ENCODE results near the gene STEAP3. TPM values are rescaled to one million over a fixed set of nuclear protein-coding genes. Genes with fewer than 3 reads are reported as not detected.
A peak's percentile ranks its signal among the peaks of the same experiment; 100 is the strongest.

Gene STEAP3, protein sequence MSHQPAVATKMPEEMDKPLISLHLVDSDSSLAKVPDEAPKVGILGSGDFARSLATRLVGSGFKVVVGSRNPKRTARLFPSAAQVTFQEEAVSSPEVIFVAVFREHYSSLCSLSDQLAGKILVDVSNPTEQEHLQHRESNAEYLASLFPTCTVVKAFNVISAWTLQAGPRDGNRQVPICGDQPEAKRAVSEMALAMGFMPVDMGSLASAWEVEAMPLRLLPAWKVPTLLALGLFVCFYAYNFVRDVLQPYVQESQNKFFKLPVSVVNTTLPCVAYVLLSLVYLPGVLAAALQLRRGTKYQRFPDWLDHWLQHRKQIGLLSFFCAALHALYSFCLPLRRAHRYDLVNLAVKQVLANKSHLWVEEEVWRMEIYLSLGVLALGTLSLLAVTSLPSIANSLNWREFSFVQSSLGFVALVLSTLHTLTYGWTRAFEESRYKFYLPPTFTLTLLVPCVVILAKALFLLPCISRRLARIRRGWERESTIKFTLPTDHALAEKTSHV
- under 1 TPM in 1 of 2 donors, not detected in 1; 0.17 TPM for total RNA-seq

DNA sequence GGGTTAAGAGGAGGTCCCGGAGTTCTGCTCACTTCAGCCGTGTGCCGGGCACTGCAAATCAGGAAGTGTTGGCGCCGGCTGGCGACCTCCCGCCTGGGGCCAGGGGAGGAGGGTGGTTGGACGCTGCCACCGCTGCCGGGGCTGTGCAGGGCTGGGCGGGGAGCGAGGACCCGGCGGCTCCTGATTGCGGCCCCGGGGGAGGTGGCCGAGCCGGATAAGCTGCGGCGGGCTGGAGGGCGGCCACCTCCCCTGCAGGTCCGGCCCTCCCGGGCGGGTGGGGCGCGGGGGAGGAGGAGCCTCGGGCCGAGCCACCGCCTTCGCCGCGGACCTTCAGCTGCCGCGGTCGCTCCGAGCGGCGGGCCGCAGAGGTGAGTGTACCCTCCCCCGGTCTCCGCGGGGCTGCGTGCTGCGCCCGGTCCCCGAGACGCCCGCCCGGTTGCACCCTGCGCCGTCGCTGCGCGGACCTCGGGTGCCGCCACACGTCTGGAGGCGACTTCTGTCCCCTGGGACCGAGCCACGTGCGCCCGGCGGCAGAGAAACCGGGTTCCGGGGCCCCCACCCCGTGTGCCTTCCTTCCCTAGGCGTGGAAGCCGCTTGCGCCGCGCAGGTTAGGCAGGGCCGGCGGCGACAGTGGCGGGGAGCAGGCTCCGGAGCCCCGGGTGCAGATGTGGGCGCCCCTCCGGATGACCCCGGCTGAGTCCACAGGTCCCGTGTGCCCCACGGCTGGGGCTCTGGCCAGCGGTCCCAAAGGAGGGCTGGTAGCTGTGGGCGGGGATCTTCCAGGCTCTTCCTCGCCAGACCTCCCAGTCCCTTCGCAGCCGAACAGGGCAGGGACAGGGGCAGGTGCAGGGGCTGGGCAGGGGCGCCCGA is at the start of gene STEAP3:
Gene STEAP3 (plus strand): TSS at position 314 of the 870 bp plus-strand sequence. CDS start 7,179 bp downstream, outside the sequence.
- Mint-ChIP-seq H3K4me3 (peak within 1 kb of the TSS; percentile 49 to 50), H3K9me3 (no peaks in the 10 kb centered on the region), H3K36me3 (ENCODE audit: insufficient read depth in 2 of 2) (no peaks in the 10 kb centered on the region), H3K27ac (no peak within 1 kb of the TSS), H3K27me3 (ENCODE audit: low read depth) (peaks cover 43% of the 10 kb centered on the region), H3K4me1 (ENCODE audit: low read depth) (no peaks in the 10 kb centered on the region)
- ATAC-seq (replicated peaks in 1 of 2) (peak; percentile 69 to 70), DNase-seq (peak; percentile 12 to 18)

- Mint-ChIP-seq H3K9me3 (no peaks in the 10 kb centered on the region), H3K36me3 (ENCODE audit: insufficient read depth in 2 of 2) (no peaks in the 10 kb centered on the region), H3K4me3 (no peak overlapping the region), H3K4me1 (ENCODE audit: low read depth) (no peaks in the 10 kb centered on the region), H3K27ac (no peak overlapping the region), H3K27me3 (ENCODE audit: low read depth) (no peaks in the 10 kb centered on the region)
- DNase-seq (peak; percentile 49 to 69), ATAC-seq (replicated peaks in 1 of 2) (peak; percentile 57 to 63)
These were observed 49.2 kb upstream of the STEAP3 start for GRCh38 chr2:119174216-119174992.

DNA sequence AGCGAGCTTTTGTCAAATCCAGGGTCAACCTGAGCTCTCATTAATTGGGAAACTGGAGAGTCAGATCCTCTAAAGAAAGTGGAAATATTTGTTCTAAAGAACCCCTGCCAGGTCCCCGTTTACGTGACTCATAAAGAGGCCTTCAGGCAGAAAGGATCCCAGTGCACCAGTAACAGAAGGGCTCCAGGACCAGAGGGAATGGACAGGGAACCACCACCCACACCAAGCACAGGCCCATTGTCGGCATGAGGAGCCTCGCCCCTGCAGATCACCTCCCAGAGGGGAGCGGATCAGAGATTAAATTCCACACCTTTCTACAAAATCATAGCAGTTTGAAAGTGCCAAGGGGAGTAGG is 48.7 kb upstream of the STEAP3 start:
- Mint-ChIP-seq H3K4me1 (ENCODE audit: low read depth) (no peaks in the 10 kb centered on the region), H3K36me3 (ENCODE audit: insufficient read depth in 2 of 2) (no peaks in the 10 kb centered on the region), H3K4me3 (no peak overlapping the region), H3K27ac (no peak overlapping the region), H3K27me3 (ENCODE audit: low read depth) (no peaks in the 10 kb centered on the region), H3K9me3 (no peaks in the 10 kb centered on the region)
- no peak for DNase-seq
- ATAC-seq (replicated peaks in 1 of 2), result no peak

GRCh38 chr2:119175517-119175916 is 48.1 kb upstream of the STEAP3 start:
- H3K27ac Mint-ChIP-seq, result no peak overlapping the region
- no peaks in the 10 kb centered on the region for H3K27me3 Mint-ChIP-seq (ENCODE audit: low read depth)
- ATAC-seq (replicated peaks in 1 of 2), result no peak
- H3K9me3 Mint-ChIP-seq, result no peaks in the 10 kb centered on the region
- H3K36me3 Mint-ChIP-seq (ENCODE audit: insufficient read depth in 2 of 2), result no peaks in the 10 kb centered on the region
- no peak overlapping the region for H3K4me3 Mint-ChIP-seq
- no peaks in the 10 kb centered on the region for H3K4me1 Mint-ChIP-seq (ENCODE audit: low read depth)
- no peak for DNase-seq

DNA sequence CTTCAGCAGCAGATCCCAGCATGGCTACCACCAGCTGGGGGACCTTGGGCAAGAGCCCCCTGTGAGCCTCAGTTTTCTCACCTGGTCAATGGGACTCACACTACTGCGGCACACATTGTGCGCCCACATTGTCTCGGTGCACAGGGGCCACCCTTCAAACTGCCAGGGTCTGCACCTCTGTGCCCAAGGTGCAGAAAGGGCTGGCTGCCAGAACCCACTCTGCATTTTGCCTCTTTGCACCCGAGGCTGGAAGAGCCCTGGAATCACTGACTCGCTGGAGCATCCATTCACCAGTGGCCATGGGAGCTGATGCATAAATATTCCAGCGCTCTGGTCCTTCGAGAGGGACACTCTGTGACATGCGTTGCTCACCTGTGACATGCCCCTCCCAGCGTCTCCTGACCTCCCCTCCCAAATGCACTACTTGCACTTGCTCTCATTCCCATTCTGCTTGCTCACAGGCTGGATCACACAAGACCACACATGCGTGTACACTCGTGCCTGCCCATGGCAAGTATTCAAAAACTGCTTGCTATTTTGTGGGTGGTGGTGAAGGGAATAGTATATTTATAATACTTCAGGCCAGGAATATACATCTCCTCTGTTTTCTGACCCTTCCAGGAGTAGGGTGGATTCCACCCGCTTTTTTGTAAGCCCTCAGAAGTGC is 46.3 kb upstream of the STEAP3 start:
- Mint-ChIP-seq H3K9me3 (no peaks in the 10 kb centered on the region), H3K27ac (no peak overlapping the region), H3K27me3 (ENCODE audit: low read depth) (no peaks in the 10 kb centered on the region), H3K36me3 (ENCODE audit: insufficient read depth in 2 of 2) (no peaks in the 10 kb centered on the region), H3K4me3 (no peak overlapping the region), H3K4me1 (ENCODE audit: low read depth) (no peaks in the 10 kb centered on the region)
- DNase-seq, result no peak
- ATAC-seq (replicated peaks in 1 of 2), result no peak

DNA sequence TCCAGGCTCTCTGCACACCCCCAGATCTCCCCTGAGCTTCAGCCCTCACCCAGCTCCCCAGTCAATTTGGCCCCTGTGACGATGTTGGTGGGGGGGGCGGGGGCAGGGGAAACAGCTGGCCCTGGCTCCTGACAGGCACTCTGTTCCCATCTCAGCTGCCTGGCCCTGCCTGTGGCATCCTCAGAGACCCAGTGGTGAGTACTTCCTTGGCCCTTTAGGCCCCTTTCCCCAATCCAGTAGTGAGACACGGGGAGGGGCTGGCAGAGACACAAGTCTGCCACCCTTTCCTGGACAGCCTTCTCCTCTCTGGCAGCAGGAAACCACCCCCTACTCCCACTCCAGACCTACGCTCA is 45.8 kb upstream of the STEAP3 start:
- Mint-ChIP-seq H3K27ac (no peak overlapping the region), H3K27me3 (ENCODE audit: low read depth) (no peaks in the 10 kb centered on the region), H3K4me1 (ENCODE audit: low read depth) (no peaks in the 10 kb centered on the region), H3K36me3 (ENCODE audit: insufficient read depth in 2 of 2) (no peaks in the 10 kb centered on the region), H3K9me3 (no peaks in the 10 kb centered on the region), H3K4me3 (no peak overlapping the region)
- ATAC-seq (replicated peaks in 1 of 2) (no peak), DNase-seq (no peak)

DNA sequence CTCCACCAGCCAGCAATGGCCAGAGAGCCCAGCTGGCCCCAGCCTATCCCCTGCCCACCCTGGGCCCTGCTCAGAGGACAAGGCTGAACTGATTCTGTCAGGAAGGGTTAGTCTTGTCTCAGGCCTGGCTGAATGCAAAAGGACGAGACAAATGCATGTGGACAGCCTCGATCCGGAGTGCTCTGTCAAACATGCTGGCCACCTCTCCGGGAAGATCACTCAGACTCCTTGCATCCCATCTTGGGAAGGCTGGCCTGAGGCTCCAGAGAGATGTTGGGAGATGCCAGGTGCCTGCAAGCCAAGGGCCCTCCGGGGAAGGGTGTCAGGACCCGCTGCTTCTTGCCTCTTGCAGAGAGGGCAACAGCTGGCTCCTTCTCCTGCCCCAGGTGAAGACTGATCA is 44.9 kb upstream of the STEAP3 start:
- H3K27me3 Mint-ChIP-seq (ENCODE audit: low read depth), result no peaks in the 10 kb centered on the region
- H3K27ac Mint-ChIP-seq, result no peak overlapping the region
- H3K4me3 Mint-ChIP-seq, result no peak overlapping the region
- no peaks in the 10 kb centered on the region for H3K4me1 Mint-ChIP-seq (ENCODE audit: low read depth)
- no peak for ATAC-seq (replicated peaks in 1 of 2)
- H3K36me3 Mint-ChIP-seq (ENCODE audit: insufficient read depth in 2 of 2), result no peaks in the 10 kb centered on the region
- DNase-seq, result no peak
- no peaks in the 10 kb centered on the region for H3K9me3 Mint-ChIP-seq

GRCh38 chr2:119179202-119179601 is 44.4 kb upstream of the STEAP3 start:
- Mint-ChIP-seq H3K4me3 (no peak overlapping the region), H3K36me3 (ENCODE audit: insufficient read depth in 2 of 2) (no peaks in the 10 kb centered on the region), H3K27ac (no peak overlapping the region), H3K4me1 (ENCODE audit: low read depth) (no peaks in the 10 kb centered on the region), H3K9me3 (no peaks in the 10 kb centered on the region), H3K27me3 (ENCODE audit: low read depth) (no peaks in the 10 kb centered on the region)
- no peak for DNase-seq
- no peak for ATAC-seq (replicated peaks in 1 of 2)

- no peaks in the 10 kb centered on the region for H3K36me3 Mint-ChIP-seq (ENCODE audit: insufficient read depth in 2 of 2)
- H3K27me3 Mint-ChIP-seq (ENCODE audit: low read depth), result no peaks in the 10 kb centered on the region
- DNase-seq, result no peak
- no peak overlapping the region for H3K4me3 Mint-ChIP-seq
- H3K4me1 Mint-ChIP-seq (ENCODE audit: low read depth), result no peaks in the 10 kb centered on the region
- no peak overlapping the region for H3K27ac Mint-ChIP-seq
- no peaks in the 10 kb centered on the region for H3K9me3 Mint-ChIP-seq
- ATAC-seq (replicated peaks in 1 of 2), result no peak
These were observed 43.6 kb upstream of the STEAP3 start for GRCh38 chr2:119179991-119180390.

DNA sequence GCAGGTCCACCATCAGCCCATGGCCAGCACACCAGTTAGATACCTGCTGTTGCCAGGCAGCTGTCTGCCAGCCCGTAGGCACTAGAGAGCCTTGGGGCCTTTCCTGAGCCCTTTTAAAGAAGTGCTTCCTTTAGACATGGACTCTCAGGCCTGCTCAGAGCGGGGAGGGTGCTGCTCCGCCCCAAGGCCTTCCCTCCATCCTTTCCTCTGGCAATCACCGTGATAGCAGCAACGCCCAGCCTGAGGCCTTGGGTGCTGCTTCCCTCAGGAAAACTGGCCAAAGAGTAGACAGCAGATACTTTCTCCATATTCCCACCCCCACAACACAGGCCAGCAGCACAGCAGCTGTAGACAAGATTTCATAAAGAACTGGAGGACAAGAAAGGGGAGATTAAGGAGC is 42.7 kb upstream of the STEAP3 start:
- no peak for DNase-seq
- no peak for ATAC-seq (replicated peaks in 1 of 2)
- no peaks in the 10 kb centered on the region for H3K9me3 Mint-ChIP-seq
- H3K36me3 Mint-ChIP-seq (ENCODE audit: insufficient read depth in 2 of 2), result no peaks in the 10 kb centered on the region
- H3K4me1 Mint-ChIP-seq (ENCODE audit: low read depth), result no peaks in the 10 kb centered on the region
- H3K27me3 Mint-ChIP-seq (ENCODE audit: low read depth), result no peaks in the 10 kb centered on the region
- no peak overlapping the region for H3K4me3 Mint-ChIP-seq
- no peak overlapping the region for H3K27ac Mint-ChIP-seq

DNA sequence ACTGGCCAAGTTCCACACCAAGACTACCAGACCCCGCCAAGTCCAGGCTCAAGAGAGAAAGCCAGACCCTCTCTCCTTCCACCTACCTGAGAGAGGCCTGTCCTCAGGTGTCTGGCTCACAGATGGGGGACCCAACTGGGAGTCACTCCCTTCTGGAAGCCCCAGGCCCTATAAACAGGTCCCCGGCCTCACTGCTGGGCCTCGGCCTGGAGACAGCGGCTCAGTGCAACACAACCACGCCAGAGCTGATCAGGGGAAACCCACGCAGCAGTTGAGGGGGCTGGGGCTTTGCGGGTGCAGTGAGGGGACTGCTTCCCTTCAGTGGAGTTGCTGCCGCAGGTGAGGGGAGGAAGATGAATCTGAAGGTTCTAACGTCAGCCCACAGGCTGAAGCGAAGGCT is 42.2 kb upstream of the STEAP3 start:
- Mint-ChIP-seq H3K4me3 (no peak overlapping the region), H3K36me3 (ENCODE audit: insufficient read depth in 2 of 2) (no peaks in the 10 kb centered on the region), H3K27me3 (ENCODE audit: low read depth) (no peaks in the 10 kb centered on the region), H3K4me1 (ENCODE audit: low read depth) (no peaks in the 10 kb centered on the region), H3K27ac (no peak overlapping the region), H3K9me3 (no peaks in the 10 kb centered on the region)
- DNase-seq (no peak), ATAC-seq (replicated peaks in 1 of 2) (no peak)

- Mint-ChIP-seq H3K9me3 (no peaks in the 10 kb centered on the region), H3K27ac (no peak overlapping the region), H3K27me3 (ENCODE audit: low read depth) (no peaks in the 10 kb centered on the region), H3K4me3 (no peak overlapping the region), H3K4me1 (ENCODE audit: low read depth) (no peaks in the 10 kb centered on the region), H3K36me3 (ENCODE audit: insufficient read depth in 2 of 2) (no peaks in the 10 kb centered on the region)
- DNase-seq, result no peak
- no peak for ATAC-seq (replicated peaks in 1 of 2)
These were observed 41.7 kb upstream of the STEAP3 start for GRCh38 chr2:119181791-119182445.

All from activated T-cell treated with anti-CD3 and anti-CD28 coated beads, Interleukin-2, amount 50 U/mL, for 72 hours (primary cell).